GM12878 (cell line): Measurements from ENCODE around the gene GRK5.

ENCODE experiments used
- EP300 ChIP-seq, 2 experiments: fragments of 150-350 bp in 1 of 2; IDR thresholded peaks; 2 replicates each; pipeline ENCODE4 v1.6.1; 2011 to 2012; ENCODE audit warnings: low read depth in 2 of 2, low read length in 2 of 2, borderline replicate concordance in 1 of 2, improper control_type of control experiment in 1 of 2, inconsistent platforms in 1 of 2; ENCODE audit not compliant: control insufficient read depth in 1 of 2
- HDAC2 ChIP-seq: fragments of 200-600 bp; sonication (generic); IDR thresholded peaks from 2 replicates; pipeline ENCODE4 v1.6.1; 2017
- POLR2A ChIP-seq: IDR thresholded peaks from 2 replicates; pipeline ENCODE4 v1.6.1; 2011; ENCODE audit warnings: low read depth, mild to moderate bottlenecking, low read length
- ZNF274 ChIP-seq: IDR thresholded peaks from one replicate; pipeline ENCODE4 v1.8.0; 2011; ENCODE audit not compliant: insufficient read length, insufficient read depth
- TF ChIP-seq, protein P1 (sequence below), 3 experiments: IDR thresholded peaks in 2 of 3; conservative IDR thresholded peaks in 1 of 3; 2 replicates each; pipeline ENCODE4 v1.5.1; 2011; ENCODE audit warnings: low read depth in 3 of 3, low read length in 3 of 3, mild to moderate bottlenecking in 3 of 3, control low read depth in 2 of 3, moderate library complexity in 2 of 3, inconsistent platforms in 1 of 3, mixed read lengths in 1 of 3; ENCODE audit not compliant: control insufficient read depth in 2 of 3, insufficient read depth in 1 of 3; ENCODE audit errors: extremely low read depth in 1 of 3

- TF ChIP-seq HDAC2: no peak
- TF ChIP-seq EP300 (IDR thresholded peaks at IDR 0.05; ENCODE audit: borderline replicate concordance in 1 of 2, control insufficient read depth in 1 of 2, low read depth in 2 of 2, low read length in 2 of 2): no peak
- no peak for TF ChIP-seq ZNF274
- no peak for TF ChIP-seq POLR2A
- TF ChIP-seq, protein P1, sequence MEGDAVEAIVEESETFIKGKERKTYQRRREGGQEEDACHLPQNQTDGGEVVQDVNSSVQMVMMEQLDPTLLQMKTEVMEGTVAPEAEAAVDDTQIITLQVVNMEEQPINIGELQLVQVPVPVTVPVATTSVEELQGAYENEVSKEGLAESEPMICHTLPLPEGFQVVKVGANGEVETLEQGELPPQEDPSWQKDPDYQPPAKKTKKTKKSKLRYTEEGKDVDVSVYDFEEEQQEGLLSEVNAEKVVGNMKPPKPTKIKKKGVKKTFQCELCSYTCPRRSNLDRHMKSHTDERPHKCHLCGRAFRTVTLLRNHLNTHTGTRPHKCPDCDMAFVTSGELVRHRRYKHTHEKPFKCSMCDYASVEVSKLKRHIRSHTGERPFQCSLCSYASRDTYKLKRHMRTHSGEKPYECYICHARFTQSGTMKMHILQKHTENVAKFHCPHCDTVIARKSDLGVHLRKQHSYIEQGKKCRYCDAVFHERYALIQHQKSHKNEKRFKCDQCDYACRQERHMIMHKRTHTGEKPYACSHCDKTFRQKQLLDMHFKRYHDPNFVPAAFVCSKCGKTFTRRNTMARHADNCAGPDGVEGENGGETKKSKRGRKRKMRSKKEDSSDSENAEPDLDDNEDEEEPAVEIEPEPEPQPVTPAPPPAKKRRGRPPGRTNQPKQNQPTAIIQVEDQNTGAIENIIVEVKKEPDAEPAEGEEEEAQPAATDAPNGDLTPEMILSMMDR (IDR thresholded peaks at IDR 0.05 in 2 of 3, conservative IDR thresholded peaks at IDR 0.05 in 1 of 3; ENCODE audit: control insufficient read depth in 2 of 3, extremely low read depth in 1 of 3, insufficient read depth in 1 of 3, low read depth in 3 of 3, low read length in 3 of 3): no peak
These were observed 125.9 kb downstream of the GRK5 start for GRCh38 chr10:119333146-119333792.
